ENCODE data around the gene VPS26A. TPM values are rescaled to one million over a fixed set of nuclear protein-coding genes. Genes with fewer than 3 reads are reported as not detected.

The VPS26A gene
- total and polyA plus RNA-seq, 8 donors: 22.6 to 69.6 (median 34.0) TPM

- TF ChIP-seq POLR2A (IDR thresholded peaks at IDR 0.05) (no peak), CTCF (IDR thresholded peaks at IDR 0.05) (no peak), EP300 (IDR thresholded peaks at IDR 0.05) (no peak), POLR2AphosphoS5 (IDR thresholded peaks at IDR 0.05) (no peak)
- Histone ChIP-seq H3K27ac (no peak overlapping the region), H3K36me3 (peaks cover 3 to 21% (median 18%) of the 10 kb centered on the region in 4 donors), H3K4me1 (peaks cover 12 to 24% (median 21%) of the 10 kb centered on the region in 4 donors), H3K27me3 (no peaks in the 10 kb centered on the region), H3K4me3 (no peak overlapping the region), H3K9me3 (no peaks in the 10 kb centered on the region)
- no peak for DNase-seq
- WGBS, 5 donors: 72 to 83% (median 80%) methylated on average over 2 of the region's 2 CpGs
- intact Hi-C loops (cut with DNase I; ENCODE audit: low total_unique reads): no loop called here
These were observed 52.8 kb downstream of the VPS26A start for GRCh38 chr10:69176823-69177222.

GRCh38 chr10:69179089-69179742 is 55.2 kb downstream of the VPS26A start:
- Histone ChIP-seq H3K4me1 (peaks cover 15 to 42% (median 35%) of the 10 kb centered on the region in 4 donors), H3K4me3 (peak overlapping the region; percentile 79 to 100 (median 84)), H3K36me3 (peaks cover 0 to 19% (median 16%) of the 10 kb centered on the region in 4 donors), H3K9me3 (no peaks in the 10 kb centered on the region), H3K27me3 (no peaks in the 10 kb centered on the region), H3K27ac (peak overlapping the region in 4 of 5 donors; percentile 87 to 91 (median 89))
- TF ChIP-seq CTCF (IDR thresholded peaks at IDR 0.05) (no peak), POLR2AphosphoS5 (IDR thresholded peaks at IDR 0.05) (no peak), EP300 (IDR thresholded peaks at IDR 0.05) (no peak), POLR2A (IDR thresholded peaks at IDR 0.05) (no peak)
- DNase-seq: no peak
- 30 to 34% (median 32%) methylated on average over 21 of the region's 21 CpGs for WGBS, 5 donors
- intact Hi-C loops (cut with DNase I; ENCODE audit: low total_unique reads): no loop called here

- no peak for TF ChIP-seq EP300 (IDR thresholded peaks at IDR 0.05)
- peak in 2 of 4 donors; percentile 9 to 13 for TF ChIP-seq POLR2A (IDR thresholded peaks at IDR 0.05)
- TF ChIP-seq POLR2AphosphoS5 (IDR thresholded peaks at IDR 0.05): peak; percentile 66 to 93 (median 89)
- TF ChIP-seq CTCF (IDR thresholded peaks at IDR 0.05): no peak
- no peaks in the 10 kb centered on the region for H3K27me3 ChIP-seq
- intact Hi-C loops (cut with DNase I; ENCODE audit: low total_unique reads): no loop called here
- peak within 1 kb of the TSS; percentile 79 to 100 (median 84) for H3K4me3 ChIP-seq
- DNase-seq: peak; percentile 87 to 98
- H3K27ac ChIP-seq: peak within 1 kb of the TSS; percentile 71 to 91 (median 88)
- no peaks in the 10 kb centered on the region for H3K9me3 ChIP-seq
- H3K4me1 ChIP-seq: peaks cover 15 to 42% (median 35%) of the 10 kb centered on the region in 4 donors
- H3K36me3 ChIP-seq: peaks cover 0 to 24% (median 23%) of the 10 kb centered on the region in 4 donors
- 0 to 1% (median 0%) methylated on average over 44 of the region's 44 CpGs for WGBS, 5 donors
These were observed 56.0 kb downstream of the VPS26A start, which contains the start of gene SUPV3L1 for GRCh38 chr10:69179743-69180524. TSS of gene SUPV3L1 (plus strand) at chr10:69180234. CDS start at chr10:69180292, 58 bp downstream.

GRCh38 chr10:69180525-69181204 is 56.7 kb downstream of the VPS26A start:
- TF ChIP-seq POLR2AphosphoS5 (IDR thresholded peaks at IDR 0.05) (no peak), CTCF (IDR thresholded peaks at IDR 0.05) (no peak), POLR2A (IDR thresholded peaks at IDR 0.05) (no peak), EP300 (IDR thresholded peaks at IDR 0.05) (no peak)
- H3K36me3 ChIP-seq: peaks cover 1 to 31% (median 30%) of the 10 kb centered on the region in 4 donors
- intact Hi-C loops (cut with DNase I; ENCODE audit: low total_unique reads): no loop called here
- 2 to 3% (median 3%) methylated on average over 28 to 29 of the region's 29 CpGs for WGBS, 5 donors
- no peaks in the 10 kb centered on the region for H3K9me3 ChIP-seq
- H3K4me3 ChIP-seq: peak overlapping the region; percentile 79 to 100 (median 84)
- peaks cover 15 to 42% (median 35%) of the 10 kb centered on the region in 4 donors for H3K4me1 ChIP-seq
- DNase-seq: peak in 1 of 2 donors; percentile 21
- no peaks in the 10 kb centered on the region for H3K27me3 ChIP-seq
- peak overlapping the region; percentile 71 to 91 (median 88) for H3K27ac ChIP-seq

Data from stomach (tissue), 9 donors.